GM06990 (cell line): Measurements from ENCODE around the gene MYMK.

Experiments used
- DNase-seq: peaks from one replicate; pipeline ENCODE4 v3.0.0-alpha.2; 2011; ENCODE audit not compliant: insufficient read length; ENCODE audit errors: extremely low read depth
- H3K27me3 ChIP-seq: replicated peaks from 2 replicates; pipeline ENCODE4 v1.6.0; 2011; ENCODE audit warnings: low read length; ENCODE audit not compliant: control insufficient read depth, insufficient read depth
- H3K36me3 ChIP-seq: 2 replicates; pipeline ENCODE4 v1.5.1; 2011; ENCODE audit warnings: low read length; ENCODE audit not compliant: control insufficient read depth, insufficient read depth
- H3K4me3 ChIP-seq: replicated peaks from 2 replicates; pipeline ENCODE4 v1.5.1; 2011; ENCODE audit warnings: low read depth, mild to moderate bottlenecking, control low read depth, low read length
- CTCF ChIP-seq: IDR thresholded peaks from 2 replicates; pipeline ENCODE4 v1.5.1; 2011; ENCODE audit warnings: low read length, control low read depth, mild to moderate bottlenecking, inconsistent platforms; ENCODE audit not compliant: insufficient read depth, poor library complexity, severe bottlenecking

The MYMK gene

DNA sequence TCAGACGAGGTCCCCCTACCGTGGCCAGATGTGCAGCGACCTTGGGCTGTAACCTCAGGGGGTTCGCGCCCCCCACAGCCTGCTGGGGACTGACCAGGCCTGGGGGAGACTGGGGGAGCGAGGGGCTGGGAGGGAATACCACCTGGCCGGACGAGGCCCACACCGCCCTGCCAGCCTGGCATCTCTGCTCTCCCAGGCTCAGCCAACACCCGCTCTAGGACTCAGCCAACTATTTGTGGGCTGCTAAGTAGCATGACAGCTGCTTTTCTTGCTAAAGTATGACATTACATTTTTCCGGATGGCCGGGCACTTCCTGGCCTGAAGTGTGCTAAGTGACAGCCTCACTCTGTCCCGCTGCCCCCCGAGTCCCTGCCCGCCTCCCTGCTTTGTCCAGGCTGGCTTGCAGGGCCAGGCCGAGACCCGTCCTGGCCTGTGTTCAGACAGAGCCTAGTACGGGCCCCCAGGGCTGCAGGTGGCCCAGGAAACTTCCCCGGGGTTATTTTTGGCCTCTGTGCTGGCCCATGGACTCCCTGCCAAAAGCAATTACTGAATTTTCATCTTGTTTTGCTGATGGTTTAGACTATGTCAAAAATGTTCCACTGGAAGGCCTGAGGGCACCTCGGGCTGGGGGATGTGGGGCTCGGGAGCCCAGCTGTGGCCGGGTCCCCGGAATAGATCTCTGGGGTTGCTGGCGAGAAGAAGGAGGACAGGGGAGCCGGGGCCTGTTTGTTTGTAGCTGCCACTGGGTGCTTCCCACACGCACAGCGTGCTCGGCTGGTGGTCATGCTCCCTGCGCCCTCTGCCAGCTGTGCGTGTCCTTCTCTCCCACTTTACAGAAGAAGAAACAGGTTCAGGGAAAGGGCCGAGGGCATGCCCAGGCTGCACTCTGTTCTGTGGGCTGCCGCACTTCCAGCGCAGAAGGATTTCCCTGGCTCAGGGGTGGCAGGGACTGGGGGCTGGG lies 32.4 kb downstream of the MYMK start:
- no peak for TF ChIP-seq CTCF
- no peak for DNase-seq
- Histone ChIP-seq H3K36me3 (no peaks in the 10 kb centered on the region), H3K27me3 (no peaks in the 10 kb centered on the region; the same call in 1 of the 2 replicates), H3K4me3 (no peak overlapping the region)

DNA sequence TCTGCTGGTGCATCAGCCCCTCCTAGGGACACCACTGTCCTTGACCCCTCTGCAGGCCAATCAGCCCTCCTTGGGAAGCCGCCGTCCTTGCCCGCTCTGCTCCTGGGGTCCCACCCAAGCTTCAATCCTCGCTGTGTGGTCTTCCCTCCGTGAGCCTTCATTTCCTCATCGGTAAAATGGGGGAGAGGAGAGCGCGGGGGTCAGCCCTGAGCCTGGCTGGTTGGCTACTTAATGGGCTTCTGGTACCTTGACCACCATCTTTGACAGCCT lies 33.2 kb downstream of the MYMK start:
- DNase-seq, result no peak
- no peak for TF ChIP-seq CTCF
- H3K27me3 ChIP-seq, result no peaks in the 10 kb centered on the region; the same call in 1 of the 2 replicates
- H3K4me3 ChIP-seq, result no peak overlapping the region
- H3K36me3 ChIP-seq, result no peaks in the 10 kb centered on the region

- Histone ChIP-seq H3K27me3 (no peaks in the 10 kb centered on the region; the same call in 1 of the 2 replicates), H3K36me3 (no peaks in the 10 kb centered on the region), H3K4me3 (no peak overlapping the region)
- DNase-seq, result no peak
- no peak for TF ChIP-seq CTCF
Observed at GRCh38 chr9:133490865-133491655, 33.7 kb downstream of the MYMK start.

DNA sequence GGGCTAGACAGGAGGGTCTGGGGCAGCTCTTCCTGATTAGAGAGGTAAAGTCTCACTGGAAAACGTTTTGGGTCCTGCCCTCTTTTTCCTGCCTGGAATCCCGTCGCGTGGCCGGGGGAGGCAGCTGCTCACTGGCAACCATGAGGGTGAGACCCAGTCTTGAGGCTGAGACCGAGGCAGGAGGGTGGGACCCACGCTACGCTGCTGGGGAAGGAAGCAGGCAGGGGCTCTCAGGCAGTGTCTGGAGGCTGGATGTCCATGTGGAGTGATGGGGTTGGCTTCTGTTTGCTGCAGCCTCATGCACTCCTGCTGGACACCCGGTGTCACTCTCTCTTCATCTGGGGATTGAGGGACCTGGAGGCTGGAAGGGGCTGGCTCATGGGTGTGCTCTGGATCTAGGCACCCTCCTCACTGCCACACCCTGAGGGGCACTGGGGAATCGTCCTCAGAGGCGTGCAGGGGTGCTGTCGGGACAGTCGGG lies 34.5 kb downstream of the MYMK start:
- no peaks in the 10 kb centered on the region for H3K36me3 ChIP-seq
- H3K4me3 ChIP-seq, result no peak overlapping the region
- no peaks in the 10 kb centered on the region; the same call in 1 of the 2 replicates for H3K27me3 ChIP-seq
- TF ChIP-seq CTCF, result no peak
- no peak for DNase-seq

GRCh38 chr9:133489253-133490190 lies 35.2 kb downstream of the MYMK start:
- Histone ChIP-seq H3K27me3 (no peaks in the 10 kb centered on the region; the same call in 1 of the 2 replicates), H3K4me3 (no peak overlapping the region), H3K36me3 (no peaks in the 10 kb centered on the region)
- no peak for TF ChIP-seq CTCF
- DNase-seq, result no peak
